DMS153 treated with DMSO at 0.1 percent for 48 hours (cell line): ENCODE measurements around the gene CREBBP.

Experiments used
- DNase-seq: peaks from one replicate; lab custom pipeline; 2025; ENCODE audit not compliant: unreplicated experiment; lab: John Stamatoyannopoulos, UW

The CREBBP gene

GRCh38 chr16:3769013-3769412 lies 111.5 kb downstream of the CREBBP start:
- DNase-seq, result no peak

GRCh38 chr16:3767333-3767986 lies 113.1 kb downstream of the CREBBP start:
- no peak for DNase-seq

- DNase-seq, result no peak
These were observed 114.3 kb downstream of the CREBBP start for GRCh38 chr16:3766177-3766576.

- DNase-seq, result no peak
These were observed 116.1 kb downstream of the CREBBP start for GRCh38 chr16:3764409-3764808.

- no peak for DNase-seq
These were observed 118.3 kb downstream of the CREBBP start for GRCh38 chr16:3762107-3762750.

- DNase-seq, result no peak
These were observed 119.0 kb downstream of the CREBBP start for GRCh38 chr16:3761375-3762106.

- DNase-seq, result no peak
These were observed 120.0 kb downstream of the CREBBP start for GRCh38 chr16:3760518-3760917.

GRCh38 chr16:3759736-3760135 lies 120.8 kb downstream of the CREBBP start:
- DNase-seq, result no peak

GRCh38 chr16:3756113-3756512 lies 124.4 kb downstream of the CREBBP start:
- no peak for DNase-seq

- no peak for DNase-seq
These were observed 125.3 kb downstream of the CREBBP start for GRCh38 chr16:3755249-3755648.

- DNase-seq, result no peak
These were observed 125.7 kb downstream of the CREBBP start for GRCh38 chr16:3754772-3755171.

GRCh38 chr16:3754081-3754703 lies 126.3 kb downstream of the CREBBP start:
- DNase-seq, result no peak

GRCh38 chr16:3752984-3753383 lies 127.5 kb downstream of the CREBBP start:
- no peak for DNase-seq

GRCh38 chr16:3751878-3752277 lies 128.6 kb downstream of the CREBBP start:
- no peak for DNase-seq

GRCh38 chr16:3748307-3748706 lies 132.2 kb downstream of the CREBBP start:
- DNase-seq, result no peak

GRCh38 chr16:3745751-3746355 lies 134.7 kb downstream of the CREBBP start:
- DNase-seq, result no peak

GRCh38 chr16:3744018-3744417 lies 136.5 kb downstream of the CREBBP start:
- DNase-seq, result no peak

- no peak for DNase-seq
These were observed 139.6 kb downstream of the CREBBP start for GRCh38 chr16:3740934-3741333.

- DNase-seq, result no peak
These were observed 140.3 kb downstream of the CREBBP start for GRCh38 chr16:3740186-3740585.

GRCh38 chr16:3739636-3740035 lies 140.9 kb downstream of the CREBBP start:
- DNase-seq, result no peak

GRCh38 chr16:3738541-3738940 lies 142.0 kb downstream of the CREBBP start:
- no peak for DNase-seq
